Calu3 (cell line): Measurements from ENCODE around the gene ZNF892. TPM values are rescaled to one million over a fixed set of nuclear protein-coding genes. Genes with fewer than 3 reads are reported as not detected.

Experiments used
- BruUV-seq: library from RNA; stranded (reverse); fragments of 400-500 nt; replicated peaks from 2 replicates; lab custom pipeline; 2021; lab: Mats Ljungman, UMichigan
- CTCF ChIA-PET: fragments of 300-600 bp; sonication (Branson Sonifier 250); formaldehyde crosslinking; loops from one replicate; lab custom pipeline; 2022; ENCODE audit warnings: antibody characterized with exemption; lab: Charles Lee
- DNase-seq: peaks from one replicate; pipeline ENCODE4 v3.0.0; 2022
- H3K27ac Mint-ChIP-seq: one replicate; pipeline ENCODE4 v1.8.0; 2022; ENCODE audit warnings: mixed read lengths; ENCODE audit not compliant: unreplicated experiment
- H3K27me3 Mint-ChIP-seq: one replicate; pipeline ENCODE4 v1.8.0; 2022; ENCODE audit warnings: mixed read lengths; ENCODE audit not compliant: unreplicated experiment
- H3K36me3 Mint-ChIP-seq: one replicate; pipeline ENCODE4 v1.8.0; 2022; ENCODE audit warnings: mild to moderate bottlenecking, moderate library complexity, mixed read lengths; ENCODE audit not compliant: insufficient read depth, unreplicated experiment
- H3K4me1 Mint-ChIP-seq: one replicate; pipeline ENCODE4 v1.8.0; 2022; ENCODE audit warnings: mild to moderate bottlenecking, low read depth, mixed read lengths; ENCODE audit not compliant: unreplicated experiment
- H3K4me3 Mint-ChIP-seq: one replicate; pipeline ENCODE4 v1.8.0; 2022; ENCODE audit warnings: mild to moderate bottlenecking, low read depth, moderate library complexity, mixed read lengths; ENCODE audit not compliant: unreplicated experiment
- H3K9me3 Mint-ChIP-seq: one replicate; pipeline ENCODE4 v1.8.0; 2022; ENCODE audit warnings: low read depth, mixed read lengths; ENCODE audit not compliant: unreplicated experiment
- intact Hi-C: fragments of 100-400 bp; cut with micrococcal nuclease; formaldehyde crosslinking; loops from one replicate; pipeline ENCODE4 v1.10.0; 2022; ENCODE audit not compliant: unreplicated experiment
- total RNA-seq: library from RNA; stranded (reverse); gene quantifications from 2 replicates; pipeline ENCODE4 v1.2.3, GENCODE V29; 2022
- TF ChIP-seq, protein P1 (sequence below): fragments of 200-600 bp; IDR thresholded peaks from one replicate; pipeline ENCODE4 v1.8.0; 2022; ENCODE audit warnings: antibody characterized with exemption; ENCODE audit not compliant: unreplicated experiment

ZNF892 gene
- total RNA-seq, 1 experiment from 2014 or later = 6.6 TPM

DNA sequence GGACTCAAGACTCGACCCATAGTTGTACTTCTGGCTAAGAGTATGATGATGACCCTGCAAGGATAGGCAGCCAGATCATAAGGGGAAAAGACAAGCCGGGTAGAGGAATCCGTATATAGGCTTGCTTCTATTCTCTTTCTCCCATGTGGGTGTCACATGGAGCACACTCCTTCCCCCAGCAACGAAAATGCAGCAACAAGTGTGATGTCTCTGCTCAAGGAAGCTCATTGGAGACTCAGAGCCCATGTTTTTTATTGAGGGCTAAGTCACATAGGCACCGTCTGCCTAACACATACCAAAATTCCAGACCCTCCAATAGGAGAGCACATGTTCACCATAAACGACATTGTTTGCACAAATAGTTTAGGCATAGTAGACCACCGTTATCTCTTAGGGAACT, 35.4 kb upstream of the ZNF892 start:
- intact Hi-C loops = no loop called here
- Mint-ChIP-seq H3K27ac (no peak overlapping the region), H3K9me3 (peaks cover 9% of the 10 kb centered on the region), H3K4me1 (peaks cover under 1% of the 10 kb centered on the region), H3K4me3 (no peak overlapping the region), H3K36me3 (no peaks in the 10 kb centered on the region), H3K27me3 (no peaks in the 10 kb centered on the region)
- no TSS peak for BruUV-seq
- no peak for DNase-seq
- CTCF ChIA-PET = no interaction called here
- TF ChIP-seq, protein P1, sequence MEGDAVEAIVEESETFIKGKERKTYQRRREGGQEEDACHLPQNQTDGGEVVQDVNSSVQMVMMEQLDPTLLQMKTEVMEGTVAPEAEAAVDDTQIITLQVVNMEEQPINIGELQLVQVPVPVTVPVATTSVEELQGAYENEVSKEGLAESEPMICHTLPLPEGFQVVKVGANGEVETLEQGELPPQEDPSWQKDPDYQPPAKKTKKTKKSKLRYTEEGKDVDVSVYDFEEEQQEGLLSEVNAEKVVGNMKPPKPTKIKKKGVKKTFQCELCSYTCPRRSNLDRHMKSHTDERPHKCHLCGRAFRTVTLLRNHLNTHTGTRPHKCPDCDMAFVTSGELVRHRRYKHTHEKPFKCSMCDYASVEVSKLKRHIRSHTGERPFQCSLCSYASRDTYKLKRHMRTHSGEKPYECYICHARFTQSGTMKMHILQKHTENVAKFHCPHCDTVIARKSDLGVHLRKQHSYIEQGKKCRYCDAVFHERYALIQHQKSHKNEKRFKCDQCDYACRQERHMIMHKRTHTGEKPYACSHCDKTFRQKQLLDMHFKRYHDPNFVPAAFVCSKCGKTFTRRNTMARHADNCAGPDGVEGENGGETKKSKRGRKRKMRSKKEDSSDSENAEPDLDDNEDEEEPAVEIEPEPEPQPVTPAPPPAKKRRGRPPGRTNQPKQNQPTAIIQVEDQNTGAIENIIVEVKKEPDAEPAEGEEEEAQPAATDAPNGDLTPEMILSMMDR = no peak

DNA sequence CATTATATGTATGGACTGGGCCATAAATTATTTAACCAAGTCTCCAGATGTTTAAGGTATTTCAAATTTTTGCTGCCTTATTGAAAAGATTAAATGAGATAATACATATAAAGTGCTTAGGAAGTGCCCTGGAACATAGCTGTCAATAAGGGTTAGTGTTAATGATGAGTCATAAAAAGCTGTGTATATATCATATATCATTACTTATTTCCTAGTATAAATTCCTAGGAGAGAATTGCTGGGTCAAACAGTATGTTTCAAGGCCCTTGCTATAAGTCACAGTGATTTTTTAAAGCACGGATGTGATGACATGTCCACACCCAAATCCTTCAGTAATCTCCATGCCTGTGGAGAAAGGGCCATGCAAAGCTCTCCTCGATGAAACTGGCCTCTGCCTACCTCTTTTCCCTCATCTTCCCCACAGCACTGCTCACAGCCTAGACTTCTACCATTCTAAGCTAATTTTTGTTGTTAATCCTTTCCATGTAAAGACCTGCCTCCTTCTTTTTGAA, 33.2 kb upstream of the ZNF892 start:
- peaks cover 5% of the 10 kb centered on the region for H3K36me3 Mint-ChIP-seq
- H3K27ac Mint-ChIP-seq = no peak overlapping the region
- H3K9me3 Mint-ChIP-seq = peaks cover 17% of the 10 kb centered on the region
- no TSS peak for BruUV-seq
- TF ChIP-seq, protein P1 = no peak
- H3K4me1 Mint-ChIP-seq = no peaks in the 10 kb centered on the region
- no peaks in the 10 kb centered on the region for H3K27me3 Mint-ChIP-seq
- CTCF ChIA-PET = no interaction called here
- intact Hi-C loops = no loop called here
- H3K4me3 Mint-ChIP-seq = no peak overlapping the region
- no peak for DNase-seq

DNA sequence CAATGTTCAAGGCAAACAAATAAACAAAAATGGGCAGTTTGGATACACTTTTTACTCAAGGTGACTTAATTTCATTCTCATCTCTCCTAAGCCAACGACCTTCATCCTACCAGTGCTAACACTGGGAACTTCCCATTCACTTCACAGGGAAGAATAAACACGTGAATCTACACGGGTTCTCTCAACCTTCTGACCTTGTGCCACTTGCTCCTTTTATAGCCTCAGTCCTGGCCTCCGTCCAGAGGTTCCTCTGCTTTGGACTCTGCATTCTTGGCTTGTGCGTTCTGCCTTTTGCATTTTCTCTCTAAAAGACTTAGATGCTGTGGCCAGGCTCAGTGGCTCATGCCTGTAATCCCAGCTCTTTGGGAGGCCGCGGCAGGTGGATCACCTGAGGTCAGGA, 27.9 kb upstream of the ZNF892 start:
- intact Hi-C loops = no loop called here
- Mint-ChIP-seq H3K9me3 (peaks cover 21% of the 10 kb centered on the region), H3K36me3 (peaks cover 21% of the 10 kb centered on the region), H3K27ac (no peak overlapping the region), H3K4me3 (no peak overlapping the region), H3K4me1 (no peaks in the 10 kb centered on the region), H3K27me3 (no peaks in the 10 kb centered on the region)
- BruUV-seq = no TSS peak
- DNase-seq = no peak
- TF ChIP-seq, protein P1 = no peak
- CTCF ChIA-PET = no interaction called here

DNA sequence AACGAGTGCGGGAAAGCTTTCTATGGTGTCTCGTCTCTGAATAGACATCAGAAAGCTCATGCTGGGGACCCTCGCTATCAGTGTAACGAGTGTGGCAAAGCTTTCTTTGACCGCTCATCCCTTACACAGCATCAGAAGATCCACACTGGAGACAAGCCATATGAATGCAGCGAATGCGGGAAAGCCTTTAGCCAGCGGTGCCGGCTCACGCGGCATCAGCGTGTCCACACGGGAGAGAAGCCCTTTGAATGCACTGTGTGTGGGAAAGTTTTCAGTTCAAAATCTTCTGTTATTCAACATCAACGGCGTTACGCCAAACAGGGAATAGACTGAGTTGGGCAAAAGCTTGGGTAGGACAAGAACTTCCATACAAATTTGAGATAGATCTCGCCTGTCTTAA, 25.5 kb upstream of the ZNF892 start:
- DNase-seq = no peak
- H3K36me3 Mint-ChIP-seq = peaks cover 21% of the 10 kb centered on the region
- no peaks in the 10 kb centered on the region for H3K4me1 Mint-ChIP-seq
- H3K4me3 Mint-ChIP-seq = no peak overlapping the region
- intact Hi-C loops = no loop called here
- BruUV-seq = no TSS peak
- H3K27ac Mint-ChIP-seq = no peak overlapping the region
- CTCF ChIA-PET = no interaction called here
- TF ChIP-seq, protein P1 = no peak
- peaks cover 22% of the 10 kb centered on the region for H3K9me3 Mint-ChIP-seq
- no peaks in the 10 kb centered on the region for H3K27me3 Mint-ChIP-seq
